ENCODE results near the gene WFS1. TPM values are rescaled to one million over a fixed set of nuclear protein-coding genes. Genes with fewer than 3 reads are reported as not detected.

Gene WFS1
- total RNA-seq, 2 donors from 2014 or later, result 77.9 to 131 TPM

DNA sequence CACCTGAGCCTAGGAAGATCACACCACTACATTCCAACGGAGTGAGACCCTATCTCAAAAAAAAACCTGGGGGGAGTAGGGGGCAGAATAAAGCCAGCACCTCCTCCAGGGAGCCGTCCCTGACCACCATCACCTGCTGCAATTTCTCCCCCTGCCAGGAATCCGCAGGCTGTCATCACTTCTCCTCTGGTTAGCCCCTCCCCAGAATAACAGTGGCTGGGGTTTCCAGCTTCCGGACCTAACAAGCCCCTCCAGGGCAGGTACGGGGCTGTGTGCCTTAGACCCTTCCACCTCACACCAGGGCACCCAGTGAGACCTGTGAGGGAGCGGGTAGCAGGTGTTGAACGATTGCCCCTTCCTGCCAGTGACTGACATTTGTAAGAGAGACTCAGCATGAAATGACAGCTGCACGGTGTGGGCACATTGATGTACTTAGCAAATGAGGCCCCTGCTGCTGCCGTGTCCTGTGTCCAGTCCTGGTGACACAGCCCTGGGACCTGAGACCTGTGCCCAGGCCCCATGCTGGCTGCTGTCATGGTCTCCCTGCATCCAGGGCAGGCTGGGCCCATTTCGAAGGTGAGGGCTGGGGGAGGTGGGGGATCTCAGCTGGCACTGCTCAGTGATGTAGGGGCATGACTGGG lies 6.7 kb upstream of the WFS1 start:
- no peak for DNase-seq (ENCODE audit: low spot score)
- Histone ChIP-seq H3K4me1 (ENCODE audit: control insufficient read depth in 1 of 2, low read depth in 2 of 2) (no peaks in the 10 kb centered on the region), H3K9me3 (no peaks in the 10 kb centered on the region), H3K27ac (no peak overlapping the region), H3K4me3 (no peak overlapping the region), H3K36me3 (no peaks in the 10 kb centered on the region), H3K27me3 (replicated peaks; ENCODE audit: insufficient read depth) (no peaks in the 10 kb centered on the region)
- TF ChIP-seq, protein P1, sequence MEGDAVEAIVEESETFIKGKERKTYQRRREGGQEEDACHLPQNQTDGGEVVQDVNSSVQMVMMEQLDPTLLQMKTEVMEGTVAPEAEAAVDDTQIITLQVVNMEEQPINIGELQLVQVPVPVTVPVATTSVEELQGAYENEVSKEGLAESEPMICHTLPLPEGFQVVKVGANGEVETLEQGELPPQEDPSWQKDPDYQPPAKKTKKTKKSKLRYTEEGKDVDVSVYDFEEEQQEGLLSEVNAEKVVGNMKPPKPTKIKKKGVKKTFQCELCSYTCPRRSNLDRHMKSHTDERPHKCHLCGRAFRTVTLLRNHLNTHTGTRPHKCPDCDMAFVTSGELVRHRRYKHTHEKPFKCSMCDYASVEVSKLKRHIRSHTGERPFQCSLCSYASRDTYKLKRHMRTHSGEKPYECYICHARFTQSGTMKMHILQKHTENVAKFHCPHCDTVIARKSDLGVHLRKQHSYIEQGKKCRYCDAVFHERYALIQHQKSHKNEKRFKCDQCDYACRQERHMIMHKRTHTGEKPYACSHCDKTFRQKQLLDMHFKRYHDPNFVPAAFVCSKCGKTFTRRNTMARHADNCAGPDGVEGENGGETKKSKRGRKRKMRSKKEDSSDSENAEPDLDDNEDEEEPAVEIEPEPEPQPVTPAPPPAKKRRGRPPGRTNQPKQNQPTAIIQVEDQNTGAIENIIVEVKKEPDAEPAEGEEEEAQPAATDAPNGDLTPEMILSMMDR (IDR thresholded peaks at IDR 0.05), result no peak
- no peak for ATAC-seq (ENCODE audit: insufficient number of reproducible peaks, low FRiP score, low read depth)

DNA sequence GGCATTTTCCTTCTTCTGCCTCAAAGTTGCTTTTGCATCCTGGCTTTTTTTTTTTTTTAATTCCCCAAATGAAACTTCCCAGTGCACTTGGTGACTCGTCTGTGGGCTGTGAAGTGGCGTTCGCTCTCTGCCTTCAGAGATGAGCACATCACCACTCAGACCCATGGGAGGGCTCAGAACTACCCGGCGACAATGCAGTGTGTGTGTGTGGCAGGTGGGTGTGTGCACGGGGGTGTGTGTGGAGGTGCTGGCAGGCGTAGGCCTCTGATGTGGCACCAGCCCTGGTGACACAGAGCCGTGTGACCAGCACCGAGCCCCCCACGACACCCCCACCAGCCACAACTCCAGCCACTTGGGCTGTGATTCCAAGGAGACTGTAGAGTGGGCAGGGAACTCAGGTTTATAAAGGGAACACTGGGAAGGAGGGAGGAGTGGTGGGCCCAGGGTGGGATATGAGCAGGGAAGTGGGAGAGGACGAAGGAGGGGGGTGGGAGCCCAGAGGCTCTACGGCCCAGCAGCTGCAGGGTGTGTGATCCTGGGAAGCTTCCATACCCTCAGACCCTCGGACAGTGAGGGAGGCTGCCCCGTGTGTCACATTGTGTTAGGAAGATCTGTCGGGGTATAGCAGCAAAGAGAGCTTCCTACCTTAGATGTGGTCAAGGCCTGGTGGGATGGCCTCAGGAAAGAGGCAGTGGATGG lies 6.0 kb upstream of the WFS1 start:
- no peak overlapping the region for H3K27ac ChIP-seq

DNA sequence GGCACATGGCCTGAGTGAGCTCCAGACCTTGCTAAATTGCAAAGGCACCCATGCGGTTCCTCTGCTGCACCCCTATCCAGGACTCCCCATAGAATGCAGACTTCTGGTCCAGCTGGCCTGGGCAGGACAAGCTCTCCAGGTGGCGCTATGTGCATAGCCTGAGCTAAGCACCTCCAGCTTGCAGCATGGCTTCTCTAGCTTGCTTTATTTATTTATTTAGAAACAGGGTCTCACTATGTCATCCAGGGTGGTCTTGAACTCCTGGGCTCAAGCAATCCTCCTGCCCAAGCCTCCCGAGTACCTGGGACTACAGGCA lies 5.5 kb upstream of the WFS1 start:
- ATAC-seq (ENCODE audit: insufficient number of reproducible peaks, low FRiP score, low read depth) (no peak), DNase-seq (ENCODE audit: low spot score) (no peak)
- Histone ChIP-seq H3K27ac (no peak overlapping the region), H3K36me3 (no peaks in the 10 kb centered on the region), H3K4me3 (no peak overlapping the region), H3K9me3 (no peaks in the 10 kb centered on the region), H3K4me1 (ENCODE audit: control insufficient read depth in 1 of 2, low read depth in 2 of 2) (peaks cover 4 to 7% of the 10 kb centered on the region in 2 donors), H3K27me3 (replicated peaks; ENCODE audit: insufficient read depth) (no peaks in the 10 kb centered on the region)
- TF ChIP-seq, protein P1 (IDR thresholded peaks at IDR 0.05), result peak; percentile 45

More for the DNA sequence above, 6.0 kb upstream of the WFS1 start:
- no peak overlapping the region for H3K4me3 ChIP-seq
- H3K36me3 ChIP-seq, result no peaks in the 10 kb centered on the region
- H3K4me1 ChIP-seq (ENCODE audit: control insufficient read depth in 1 of 2, low read depth in 2 of 2), result peaks cover 0 to 2% of the 10 kb centered on the region in 2 donors
- H3K9me3 ChIP-seq, result no peaks in the 10 kb centered on the region
- DNase-seq (ENCODE audit: low spot score) (no peak), ATAC-seq (ENCODE audit: insufficient number of reproducible peaks, low FRiP score, low read depth) (no peak)
- TF ChIP-seq, protein P1 (IDR thresholded peaks at IDR 0.05), result no peak
- no peaks in the 10 kb centered on the region for H3K27me3 ChIP-seq (replicated peaks; ENCODE audit: insufficient read depth)

DNA sequence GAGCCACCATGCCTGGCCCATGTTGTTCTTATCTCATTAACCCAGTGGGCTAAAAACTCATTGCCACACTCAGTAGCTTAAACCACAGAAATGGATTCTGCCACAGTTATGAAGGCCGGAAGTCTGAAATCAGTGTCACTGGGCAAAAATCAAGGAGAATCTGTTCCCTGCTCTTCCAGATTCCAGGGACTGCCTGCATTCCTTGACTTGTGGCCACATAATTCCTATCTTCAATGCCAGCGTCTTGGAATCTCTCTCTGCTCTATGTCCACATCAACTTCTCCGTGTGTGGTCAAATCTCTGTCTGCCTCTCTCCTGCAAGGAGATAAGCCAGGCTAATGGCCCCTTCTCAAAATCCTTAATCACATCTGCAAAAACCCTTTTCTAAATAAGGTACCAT lies 4.1 kb upstream of the WFS1 start:
- H3K4me1 ChIP-seq (ENCODE audit: control insufficient read depth in 1 of 2, low read depth in 2 of 2), result peaks cover 7 to 8% of the 10 kb centered on the region in 2 donors
- no peaks in the 10 kb centered on the region for H3K9me3 ChIP-seq
- H3K27me3 ChIP-seq (replicated peaks; ENCODE audit: insufficient read depth), result no peaks in the 10 kb centered on the region
- ATAC-seq (ENCODE audit: insufficient number of reproducible peaks, low FRiP score, low read depth) (no peak), DNase-seq (ENCODE audit: low spot score) (no peak)
- no peaks in the 10 kb centered on the region for H3K36me3 ChIP-seq
- H3K4me3 ChIP-seq, result no peak overlapping the region
- no peak overlapping the region for H3K27ac ChIP-seq
- TF ChIP-seq, protein P1 (IDR thresholded peaks at IDR 0.05), result no peak

DNA sequence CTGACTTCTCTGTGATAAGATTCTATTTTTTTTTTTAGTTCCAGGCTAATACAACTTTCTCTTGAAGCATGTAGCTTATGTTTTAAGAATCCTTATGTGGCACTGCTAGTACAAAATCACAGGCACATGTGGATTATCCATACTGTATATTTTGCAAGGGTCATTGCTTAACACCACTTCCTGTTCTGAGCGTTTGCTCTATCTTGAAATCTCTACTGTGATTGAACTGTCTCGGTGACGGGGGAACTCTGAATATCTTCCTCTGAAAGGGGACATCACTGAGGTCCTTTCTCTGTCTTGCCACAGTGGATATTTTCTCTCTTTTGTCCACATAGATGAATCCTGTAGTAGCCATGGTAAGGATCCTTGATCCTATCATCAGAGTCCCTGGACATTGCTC lies 2.1 kb upstream of the WFS1 start:
- ATAC-seq (ENCODE audit: insufficient number of reproducible peaks, low FRiP score, low read depth), result no peak
- H3K27ac ChIP-seq, result no peak overlapping the region
- no peak for DNase-seq (ENCODE audit: low spot score)
- peaks cover 25 to 29% of the 10 kb centered on the region in 2 donors for H3K4me1 ChIP-seq (ENCODE audit: control insufficient read depth in 1 of 2, low read depth in 2 of 2)
- H3K36me3 ChIP-seq, result no peaks in the 10 kb centered on the region
- H3K4me3 ChIP-seq, result no peak overlapping the region
- no peaks in the 10 kb centered on the region for H3K27me3 ChIP-seq (replicated peaks; ENCODE audit: insufficient read depth)
- TF ChIP-seq, protein P1 (IDR thresholded peaks at IDR 0.05), result no peak
- no peaks in the 10 kb centered on the region for H3K9me3 ChIP-seq
